IMR-90 (cell line): ENCODE measurements around the gene PSEN1. TPM values are rescaled to one million over a fixed set of nuclear protein-coding genes. Genes with fewer than 3 reads are reported as not detected.

Experiments used
- ATAC-seq: fragments of 200-7000 bp; cut with Tn5 transposase; 2 replicates; pipeline ENCODE4 v1.9.1; 2020; ENCODE audit warnings: low read depth, mild to moderate bottlenecking, moderate library complexity
- BruUV-seq: library from RNA; stranded (reverse); fragments of 400-500 nt; replicated peaks from 2 replicates; lab custom pipeline; 2021; lab: Mats Ljungman, UMichigan
- CTCF ChIA-PET: fragments of 300-600 bp; formaldehyde crosslinking; extraction: SDS; loops from one replicate; lab custom pipeline; 2021; ENCODE audit warnings: antibody characterized with exemption; lab: Yijun Ruan, JAX
- POLR2A ChIA-PET: fragments of 300-600 bp; sonication (Branson Sonifier 250); formaldehyde crosslinking; loops from one replicate; lab custom pipeline; 2022; ENCODE audit warnings: antibody characterized with exemption; ENCODE audit not compliant: unreplicated experiment; lab: Charles Lee
- DNase-seq: peaks from one replicate; pipeline ENCODE4 v3.0.0; 2013
- H2AFZ ChIP-seq: replicated peaks from 2 replicates; pipeline ENCODE3; 2013; ENCODE audit warnings: low read length, mild to moderate bottlenecking; ENCODE audit not compliant: poor library complexity
- H2AK5ac ChIP-seq: 2 replicates; pipeline ENCODE4 v1.6.1; 2013; ENCODE audit warnings: low read depth, low read length, inconsistent platforms
- H2AK9ac ChIP-seq: replicated peaks from 2 replicates; pipeline ENCODE3; 2013; ENCODE audit warnings: mild to moderate bottlenecking, low read depth, low read length, moderate library complexity; ENCODE audit not compliant: poor library complexity
- H2BK120ac ChIP-seq: 2 replicates; pipeline ENCODE4 v1.6.1; 2013; ENCODE audit warnings: low read depth, low read length, inconsistent platforms
- H2BK15ac ChIP-seq: 3 replicates; pipeline ENCODE4 v1.6.1; 2013; ENCODE audit warnings: low read depth, low read length, inconsistent platforms
- H2BK20ac ChIP-seq: 2 replicates; pipeline ENCODE4 v1.6.1; 2013; ENCODE audit warnings: low read depth, mild to moderate bottlenecking, inconsistent platforms, low read length, moderate library complexity
- H2BK5ac ChIP-seq: 2 replicates; pipeline ENCODE4 v1.6.1; 2013; ENCODE audit warnings: mild to moderate bottlenecking, low read depth, low read length, inconsistent platforms; ENCODE audit not compliant: poor library complexity, severe bottlenecking
- H3K14ac ChIP-seq: replicated peaks from 2 replicates; pipeline ENCODE4 v1.6.1; 2013; ENCODE audit warnings: low read depth, low read length, inconsistent platforms
- H3K18ac ChIP-seq: 2 replicates; pipeline ENCODE4 v1.6.1; 2013; ENCODE audit warnings: low read depth, low read length, control low read depth
- H3K23ac ChIP-seq: 2 replicates; pipeline ENCODE4 v1.6.1; 2013; ENCODE audit warnings: low read depth, low read length, inconsistent platforms
- H3K27ac ChIP-seq: 2 replicates; pipeline ENCODE4 v1.5.1; 2013; ENCODE audit warnings: mild to moderate bottlenecking, control low read depth, low read length; ENCODE audit not compliant: insufficient read depth
- H3K27me3 ChIP-seq: 2 replicates; pipeline ENCODE4 v1.6.1; 2013; ENCODE audit warnings: low read length; ENCODE audit not compliant: control insufficient read depth, insufficient read depth
- H3K36me3 ChIP-seq: 2 replicates; pipeline ENCODE4 v1.6.1; 2013; ENCODE audit warnings: low read length, mixed read lengths; ENCODE audit not compliant: control insufficient read depth, insufficient read depth
- H3K4ac ChIP-seq: 2 replicates; pipeline ENCODE4 v1.6.1; 2013; ENCODE audit warnings: low read depth, low read length, inconsistent platforms
- H3K4me1 ChIP-seq: 2 replicates; pipeline ENCODE4 v1.6.1; 2013; ENCODE audit warnings: low read length, mixed read lengths; ENCODE audit not compliant: control insufficient read depth, insufficient read depth
- H3K4me2 ChIP-seq: 2 replicates; pipeline ENCODE4 v1.6.1; 2013; ENCODE audit warnings: low read depth, mild to moderate bottlenecking, control low read depth, low read length, moderate library complexity
- H3K4me3 ChIP-seq: 2 replicates; pipeline ENCODE4 v1.5.1; 2013; ENCODE audit warnings: low read depth, mild to moderate bottlenecking, control low read depth, low read length, moderate library complexity; ENCODE audit not compliant: insufficient read depth
- H3K56ac ChIP-seq: 2 replicates; pipeline ENCODE4 v1.6.1; 2013; ENCODE audit warnings: low read length, inconsistent platforms; ENCODE audit not compliant: insufficient read depth; ENCODE audit errors: extremely low read depth
- H3K79me1 ChIP-seq, 2 experiments: 2 replicates each; pipeline ENCODE4 v1.6.1; 2013; ENCODE audit warnings: low read length in 2 of 2, inconsistent platforms in 1 of 2, low read depth in 1 of 2
- H3K9ac ChIP-seq: 2 replicates; pipeline ENCODE4 v1.6.1; 2013; ENCODE audit warnings: low read depth, low read length, control low read depth
- H3K9me1 ChIP-seq: 2 replicates; pipeline ENCODE4 v1.6.1; 2013; ENCODE audit warnings: low read length, inconsistent platforms; ENCODE audit not compliant: insufficient read depth
- H3K9me3 ChIP-seq: 2 replicates; pipeline ENCODE4 v1.6.1; 2013; ENCODE audit warnings: low read length; ENCODE audit not compliant: control insufficient read depth, insufficient read depth
- H4K20me1 ChIP-seq: 2 replicates; pipeline ENCODE4 v1.6.1; 2013; ENCODE audit warnings: low read length, inconsistent platforms; ENCODE audit not compliant: insufficient read depth
- H4K5ac ChIP-seq: 2 replicates; pipeline ENCODE4 v1.6.1; 2013; ENCODE audit warnings: mild to moderate bottlenecking, low read depth, low read length, control low read depth
- H4K8ac ChIP-seq, 2 experiments: 2 replicates each; pipeline ENCODE4 v1.6.1; 2013; ENCODE audit warnings: low read depth in 2 of 2, low read length in 2 of 2, control low read depth in 1 of 2, inconsistent platforms in 1 of 2
- H4K91ac ChIP-seq: 2 replicates; pipeline ENCODE4 v1.6.1; 2013; ENCODE audit warnings: low read depth, low read length, inconsistent platforms; ENCODE audit not compliant: insufficient read depth
- USF2 ChIP-seq: fragments of 150-350 bp; IDR thresholded peaks from 2 replicates; pipeline ENCODE4 v1.6.1; 2017; ENCODE audit warnings: mild to moderate bottlenecking, antibody characterized with exemption, low read length, low read depth
- WGBS, 2 experiments: methylation state at CpG; one replicate each; pipeline versions ENCODE4 v1.1.5 to v1.1.7; 2013; ENCODE audit warnings: missing lambda C conversion rate in 2 of 2; ENCODE audit not compliant: insufficient read length in 1 of 2; ENCODE audit errors: extremely low coverage in 2 of 2; 5-methylcytosine and 5-hydroxymethylcytosine counted together
- dilution Hi-C: fragments of 300-500 bp; cut with HindIII; formaldehyde crosslinking; loops from one replicate; pipeline ENCODE4 v1.14.3; 2018; ENCODE audit warnings: low sequenced_read_pairs; ENCODE audit not compliant: unreplicated experiment
- in situ Hi-C: fragments of 300-500 bp; cut with MboI; formaldehyde crosslinking; loops from 3 replicates; pipeline ENCODE4 v1.14.3; 2019; ENCODE audit warnings: low sequenced_read_pairs, inconsistent platforms, mixed read lengths
- intact Hi-C: fragments of 100-400 bp; cut with micrococcal nuclease; formaldehyde crosslinking; loops from 2 replicates; pipeline ENCODE4 v1.10.0; 2022
- polyA plus RNA-seq, 3 experiments: library from polyadenylated mRNA; depleted of rRNA; stranded (reverse); fragments of >200 nt; gene quantifications; 2 replicates each; pipeline ENCODE4 v1.2.3, GENCODE V29; 2012; ENCODE audit warnings: low replicate concordance in 1 of 3
- total RNA-seq: library from RNA; depleted of rRNA; stranded (reverse); fragments of >200 nt; gene quantifications from 2 replicates; pipeline ENCODE4 v1.2.3, GENCODE V29; 2012

PSEN1 gene
- total and polyA plus RNA-seq, 2 of the 4 experiments (the other 2 are of a cell fraction), result 14.8 to 62.7 TPM

GRCh38 chr14:73189651-73190050 is 53.3 kb downstream of the PSEN1 start:
- no CpG with 5 or more reads among the region's 3 CpGs for WGBS, 2 experiments
- POLR2A ChIA-PET, result no interaction called here
- no peak; the same call in 1 of the 2 replicates for ATAC-seq

More at GRCh38 chr14:73189651-73190050, 53.3 kb downstream of the PSEN1 start:
- peak overlapping the region; percentile 61 for H2BK120ac ChIP-seq
- no peak overlapping the region for H3K14ac ChIP-seq
- H2AK5ac ChIP-seq, result peak overlapping the region; percentile 54; the same call in 1 of the 2 replicates
- dilution Hi-C loops, result no loop called here
- no peak overlapping the region; the same call in 1 of the 2 replicates for H4K5ac ChIP-seq
- no peak for DNase-seq
- H3K9me3 ChIP-seq, result no peaks in the 10 kb centered on the region
- no peak overlapping the region for H3K18ac ChIP-seq
- H4K8ac ChIP-seq, result peak overlapping the region in 1 of 2 experiments; percentile 35; a peak in 1 of 4 replicates
- H3K79me1 ChIP-seq, result peaks cover 11 to 23% of the 10 kb centered on the region in 2 experiments; a peak in 3 of 4 replicates
- no peak overlapping the region for H3K4me2 ChIP-seq
- no peak overlapping the region for H3K56ac ChIP-seq
- no peaks in the 10 kb centered on the region for H3K27me3 ChIP-seq
- H2BK5ac ChIP-seq, result no peak overlapping the region
- intact Hi-C loops, result no loop called here
- no peak for TF ChIP-seq USF2
- no peak overlapping the region for H3K9ac ChIP-seq
- peaks cover 7% of the 10 kb centered on the region for H3K9me1 ChIP-seq
- CTCF ChIA-PET, result no interaction called here
- no peak overlapping the region for H2AFZ ChIP-seq
- BruUV-seq, result no TSS peak
- H2BK15ac ChIP-seq, result 0 out of 3 replicates have a peak overlapping the region, but pooled peaks have one; percentile 42
- H2BK20ac ChIP-seq, result no peak overlapping the region
- no peak overlapping the region for H2AK9ac ChIP-seq
- H4K20me1 ChIP-seq, result 0 out of 2 replicates have a peak, but pooled peaks cover 4% of the 10 kb centered on the region
- peaks cover 7% of the 10 kb centered on the region for H3K4me1 ChIP-seq
- H3K36me3 ChIP-seq, result peaks cover 27% of the 10 kb centered on the region
- no peak overlapping the region for H3K23ac ChIP-seq
- H3K27ac ChIP-seq, result no peak overlapping the region
- no peak overlapping the region for H3K4me3 ChIP-seq
- H3K4ac ChIP-seq, result peak overlapping the region; percentile 60
- H4K91ac ChIP-seq, result peak overlapping the region; percentile 69; the same call in 1 of the 2 replicates
- in situ Hi-C loops, result no loop called here
